ENCODE results near the gene LIG3.

- TF ChIP-seq POLR2A (IDR thresholded peaks at IDR 0.05) = no peak
- TF ChIP-seq, protein P1, sequence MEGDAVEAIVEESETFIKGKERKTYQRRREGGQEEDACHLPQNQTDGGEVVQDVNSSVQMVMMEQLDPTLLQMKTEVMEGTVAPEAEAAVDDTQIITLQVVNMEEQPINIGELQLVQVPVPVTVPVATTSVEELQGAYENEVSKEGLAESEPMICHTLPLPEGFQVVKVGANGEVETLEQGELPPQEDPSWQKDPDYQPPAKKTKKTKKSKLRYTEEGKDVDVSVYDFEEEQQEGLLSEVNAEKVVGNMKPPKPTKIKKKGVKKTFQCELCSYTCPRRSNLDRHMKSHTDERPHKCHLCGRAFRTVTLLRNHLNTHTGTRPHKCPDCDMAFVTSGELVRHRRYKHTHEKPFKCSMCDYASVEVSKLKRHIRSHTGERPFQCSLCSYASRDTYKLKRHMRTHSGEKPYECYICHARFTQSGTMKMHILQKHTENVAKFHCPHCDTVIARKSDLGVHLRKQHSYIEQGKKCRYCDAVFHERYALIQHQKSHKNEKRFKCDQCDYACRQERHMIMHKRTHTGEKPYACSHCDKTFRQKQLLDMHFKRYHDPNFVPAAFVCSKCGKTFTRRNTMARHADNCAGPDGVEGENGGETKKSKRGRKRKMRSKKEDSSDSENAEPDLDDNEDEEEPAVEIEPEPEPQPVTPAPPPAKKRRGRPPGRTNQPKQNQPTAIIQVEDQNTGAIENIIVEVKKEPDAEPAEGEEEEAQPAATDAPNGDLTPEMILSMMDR (IDR thresholded peaks at IDR 0.05) = no peak
Observed at GRCh38 chr17:34990921-34991365, 10.6 kb downstream of the LIG3 start.
